ENCODE results near the gene NT5C1A.

NT5C1A gene

DNA sequence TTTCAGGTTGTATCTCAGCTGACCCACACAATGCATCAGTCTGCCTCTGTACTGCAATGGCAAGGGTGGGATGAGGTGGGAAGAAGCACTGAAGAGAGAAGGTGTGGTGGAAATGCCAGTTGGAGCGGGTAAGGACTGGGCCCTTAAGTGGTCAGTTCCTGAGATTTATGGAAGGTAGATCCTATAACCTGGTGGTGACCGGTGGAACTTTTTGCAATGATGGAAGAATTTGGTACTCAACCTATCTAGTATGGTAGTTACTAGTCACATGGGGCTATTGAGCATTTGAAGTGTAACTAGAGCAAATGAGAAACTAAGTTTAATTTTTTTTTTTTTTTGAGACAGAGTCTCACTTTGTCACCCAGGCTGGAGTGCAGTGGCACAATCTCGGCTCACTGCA, 27.5 kb upstream of the NT5C1A start:
- no peak overlapping the region for H3K4me3 ChIP-seq (ENCODE audit: low read depth, low read length)
- ChIA-PET POLR2A (no interaction called here), CTCF (interaction anchor here (0.9 to 4.9 kb wide), 2 partner anchors 27 to 94 kb away, joined by 3 to 16 read pairs; partner anchors contain the start of gene NT5C1A)
- TF ChIP-seq, protein P1, sequence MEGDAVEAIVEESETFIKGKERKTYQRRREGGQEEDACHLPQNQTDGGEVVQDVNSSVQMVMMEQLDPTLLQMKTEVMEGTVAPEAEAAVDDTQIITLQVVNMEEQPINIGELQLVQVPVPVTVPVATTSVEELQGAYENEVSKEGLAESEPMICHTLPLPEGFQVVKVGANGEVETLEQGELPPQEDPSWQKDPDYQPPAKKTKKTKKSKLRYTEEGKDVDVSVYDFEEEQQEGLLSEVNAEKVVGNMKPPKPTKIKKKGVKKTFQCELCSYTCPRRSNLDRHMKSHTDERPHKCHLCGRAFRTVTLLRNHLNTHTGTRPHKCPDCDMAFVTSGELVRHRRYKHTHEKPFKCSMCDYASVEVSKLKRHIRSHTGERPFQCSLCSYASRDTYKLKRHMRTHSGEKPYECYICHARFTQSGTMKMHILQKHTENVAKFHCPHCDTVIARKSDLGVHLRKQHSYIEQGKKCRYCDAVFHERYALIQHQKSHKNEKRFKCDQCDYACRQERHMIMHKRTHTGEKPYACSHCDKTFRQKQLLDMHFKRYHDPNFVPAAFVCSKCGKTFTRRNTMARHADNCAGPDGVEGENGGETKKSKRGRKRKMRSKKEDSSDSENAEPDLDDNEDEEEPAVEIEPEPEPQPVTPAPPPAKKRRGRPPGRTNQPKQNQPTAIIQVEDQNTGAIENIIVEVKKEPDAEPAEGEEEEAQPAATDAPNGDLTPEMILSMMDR (IDR thresholded peaks at IDR 0.05; ENCODE audit: insufficient read depth, low read length, missing control alignments) = no peak
- DNase-seq (ENCODE audit: low read depth, low spot score) = no peak

DNA sequence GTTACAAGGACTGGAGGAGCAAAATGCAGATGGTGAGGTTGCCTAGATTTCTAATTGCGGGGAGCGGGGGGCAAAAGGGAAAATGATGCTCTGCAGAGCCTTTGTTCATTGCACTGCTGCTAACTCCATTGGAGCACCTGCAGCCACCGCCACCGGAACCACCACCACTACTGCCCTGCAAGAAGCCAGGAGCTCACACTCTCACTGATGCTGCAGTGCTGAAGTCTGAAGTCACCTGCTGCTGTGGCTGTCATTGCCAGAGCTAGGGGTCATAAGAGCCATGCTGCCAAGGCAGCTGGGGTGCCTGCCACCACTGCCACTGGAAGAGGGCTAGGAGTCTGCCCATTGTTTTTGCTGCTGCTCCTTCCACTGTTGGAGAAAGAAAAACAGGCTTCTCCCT, 26.7 kb upstream of the NT5C1A start:
- TF ChIP-seq, protein P1 (IDR thresholded peaks at IDR 0.05; ENCODE audit: insufficient read depth, low read length, missing control alignments) = no peak
- CTCF ChIA-PET = interaction anchor here (0.9 to 4.9 kb wide), 3 partner anchors 26 to 93 kb away, joined by 3 to 16 read pairs (median 7); partner anchors contain the start of gene NT5C1A
- DNase-seq (ENCODE audit: low read depth, low spot score) = no peak
- POLR2A ChIA-PET = no interaction called here
- H3K4me3 ChIP-seq (ENCODE audit: low read depth, low read length) = no peak overlapping the region

DNA sequence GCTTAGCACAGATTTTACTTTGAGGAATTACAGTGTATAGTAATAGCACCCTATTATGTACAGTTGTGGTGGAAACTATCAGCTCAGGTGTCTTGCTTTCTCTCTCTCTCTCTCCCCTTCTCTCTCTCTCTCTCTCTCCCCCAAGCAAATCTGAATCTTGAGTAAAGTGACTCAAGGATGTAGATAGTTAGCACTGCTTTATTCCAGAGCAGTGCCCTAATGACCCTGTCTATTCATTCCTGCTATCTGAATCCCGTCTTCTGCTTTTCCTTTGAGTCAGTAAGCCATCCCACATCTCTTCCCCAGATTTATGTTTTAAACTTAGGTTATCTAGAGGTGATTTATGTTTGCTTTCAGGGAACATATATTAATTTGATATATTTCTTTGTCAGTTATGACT, 24.5 kb upstream of the NT5C1A start:
- ChIA-PET POLR2A (no interaction called here), CTCF (interaction anchor here (1.3 to 6.1 kb wide), 4 partner anchors 16 to 90 kb away, joined by 3 to 34 read pairs (median 4); partner anchors contain the start of gene NT5C1A)
- no peak overlapping the region for H3K4me3 ChIP-seq (ENCODE audit: low read depth, low read length)
- no peak for DNase-seq (ENCODE audit: low read depth, low spot score)
- TF ChIP-seq, protein P1 (IDR thresholded peaks at IDR 0.05; ENCODE audit: insufficient read depth, low read length, missing control alignments) = no peak

DNA sequence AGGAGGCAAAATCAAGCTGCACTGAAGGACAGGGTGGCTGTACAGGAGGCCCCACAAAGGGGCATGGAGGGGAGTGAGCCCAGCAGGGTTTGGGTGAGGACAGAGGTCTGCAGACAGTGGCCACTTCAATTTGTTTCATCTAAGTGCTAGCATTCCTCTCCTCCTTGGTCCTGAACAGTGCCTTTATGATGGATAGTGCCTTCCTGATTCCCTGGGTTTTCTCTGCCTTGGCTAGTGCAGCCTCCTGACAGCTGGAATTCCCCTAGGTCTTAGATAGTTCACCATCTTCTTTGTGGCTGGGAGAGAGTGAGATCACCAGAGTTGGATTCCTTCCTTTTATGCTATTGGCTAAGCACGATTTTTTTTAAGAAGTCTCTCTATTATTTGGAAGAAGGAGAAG, 23.1 kb upstream of the NT5C1A start:
- DNase-seq (ENCODE audit: low read depth, low spot score) = no peak
- H3K4me3 ChIP-seq (ENCODE audit: low read depth, low read length) = no peak overlapping the region
- TF ChIP-seq, protein P1 (IDR thresholded peaks at IDR 0.05; ENCODE audit: insufficient read depth, low read length, missing control alignments) = no peak
- ChIA-PET CTCF (interaction anchor here (6.1 kb wide), 1 partner anchor 23 kb away, joined by 34 read pairs; the partner anchor contains the start of gene NT5C1A), POLR2A (no interaction called here)

DNA sequence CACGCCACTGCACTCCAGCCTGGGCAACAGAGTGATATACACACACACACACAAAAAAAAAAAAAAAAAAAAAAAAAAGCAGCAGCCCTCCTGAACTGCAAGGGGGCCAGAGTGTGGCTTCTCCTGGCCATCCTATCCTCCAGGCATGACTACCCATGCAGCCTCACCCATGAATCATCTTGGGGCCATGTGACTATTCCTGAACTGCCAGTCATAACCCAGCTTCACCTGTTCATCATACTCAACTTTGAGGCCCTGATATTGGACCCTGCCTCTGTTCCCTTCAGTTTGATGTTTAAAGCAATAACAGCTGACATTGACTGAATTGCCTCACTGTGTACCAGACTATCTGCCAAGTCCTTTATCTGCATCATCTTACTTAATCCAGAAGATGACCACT, 22.1 kb upstream of the NT5C1A start:
- ChIA-PET CTCF (interaction anchor here (0.7 to 6.1 kb wide), 6 partner anchors 11 to 93 kb away, joined by 3 to 34 read pairs (median 4); partner anchors contain the start of gene NT5C1A), POLR2A (interaction anchor here (0.6 kb wide), 1 partner anchor 258 kb away, joined by 3 read pairs; no protein-coding TSS in a partner anchor)
- no peak for DNase-seq (ENCODE audit: low read depth, low spot score)
- H3K4me3 ChIP-seq (ENCODE audit: low read depth, low read length) = no peak overlapping the region
- TF ChIP-seq, protein P1 (IDR thresholded peaks at IDR 0.05; ENCODE audit: insufficient read depth, low read length, missing control alignments) = no peak

DNA sequence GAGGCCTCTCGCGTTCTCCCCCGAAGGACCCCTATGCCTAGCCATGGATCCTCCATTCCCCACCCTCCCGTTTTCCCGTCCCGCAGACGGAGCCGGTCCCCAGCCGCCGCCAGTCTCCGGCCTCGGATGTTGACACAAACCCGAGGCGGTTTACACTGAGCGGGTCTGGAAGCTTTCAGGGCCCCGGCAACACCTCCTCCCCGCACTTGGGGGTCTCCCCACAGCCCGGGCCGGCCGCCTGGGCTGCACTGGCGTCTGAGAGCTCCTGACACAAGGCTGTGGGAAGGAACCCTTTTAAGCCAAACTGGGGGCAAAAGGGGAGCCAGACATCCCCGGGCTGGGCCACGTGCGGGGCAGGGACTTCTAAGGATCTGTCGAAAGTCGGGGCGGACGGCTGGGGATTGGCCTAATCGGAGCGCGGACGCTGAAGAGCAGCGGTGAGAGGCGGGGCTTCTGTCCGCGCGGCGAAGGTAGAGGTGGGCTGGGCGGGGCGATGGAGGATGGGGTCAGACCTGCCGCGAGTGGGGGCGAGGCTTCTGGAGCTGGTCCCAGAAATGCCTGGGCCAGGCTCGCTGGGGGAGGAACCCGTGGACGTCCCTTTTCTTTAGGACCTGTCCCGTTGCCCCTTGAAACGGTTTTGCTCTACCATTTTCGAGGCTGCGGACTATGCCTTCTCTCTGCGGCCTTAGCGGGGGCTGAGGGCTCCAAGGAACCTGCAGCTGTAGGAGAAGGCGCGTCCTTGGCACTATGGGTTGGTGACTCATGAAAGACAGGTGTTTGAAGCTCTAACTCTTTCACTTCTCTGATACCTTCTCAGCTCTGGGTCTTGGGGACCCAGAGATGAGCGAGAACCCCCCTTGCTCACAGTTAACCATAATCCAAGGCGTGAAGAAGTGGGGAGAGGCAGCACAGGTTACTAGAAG, 20.5 kb upstream of the NT5C1A start:
- DNase-seq (ENCODE audit: low read depth, low spot score) = no peak
- no peak overlapping the region for H3K4me3 ChIP-seq (ENCODE audit: low read depth, low read length)
- TF ChIP-seq, protein P1 (IDR thresholded peaks at IDR 0.05; ENCODE audit: insufficient read depth, low read length, missing control alignments) = no peak
- POLR2A ChIA-PET = no interaction called here
- CTCF ChIA-PET = interaction anchor here (1.1 to 6.1 kb wide), 8 partner anchors 11 to 91 kb away, joined by 3 to 34 read pairs (median 4); partner anchors contain the start of gene NT5C1A

Measured in AG04449 (cell line).